ENCODE data around the gene METTL25B.

DNA sequence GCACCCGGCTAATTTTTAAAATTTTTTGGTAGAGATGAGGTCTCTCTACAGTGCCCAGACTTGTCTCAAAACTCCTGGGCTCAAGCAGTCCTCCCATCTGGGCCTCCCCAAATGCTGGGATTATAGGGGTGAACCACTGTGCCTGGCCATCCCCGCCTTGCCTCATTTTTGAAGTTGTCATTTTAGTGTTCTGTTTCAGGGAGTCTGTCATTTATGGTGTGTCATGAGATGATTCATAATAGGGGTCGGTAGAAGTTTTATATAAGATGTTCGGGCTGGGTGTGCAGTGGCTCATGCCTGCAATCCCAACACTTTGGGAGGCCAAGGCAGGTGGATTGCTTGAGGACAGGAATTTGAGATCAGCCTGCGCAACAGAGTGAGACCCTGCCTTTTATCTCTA is 47.5 kb downstream of the METTL25B start:
- TF ChIP-seq GATA2 (IDR thresholded peaks at IDR 0.05; ENCODE audit: low read depth, low read length) (no peak), GATA3 (IDR thresholded peaks at IDR 0.05; ENCODE audit: low read depth, low read length) (no peak)

Data from SH-SY5Y (cell line).